HG02763 (cell line): Measurements from ENCODE around the gene LSM14B.

Experiments used
- ATAC-seq: cut with Tn5 transposase; IDR thresholded peaks from one replicate; pipeline ENCODE4 v1.9.1; 2021; ENCODE audit warnings: mild to moderate bottlenecking, moderate library complexity; ENCODE audit not compliant: unreplicated experiment

Gene LSM14B

DNA sequence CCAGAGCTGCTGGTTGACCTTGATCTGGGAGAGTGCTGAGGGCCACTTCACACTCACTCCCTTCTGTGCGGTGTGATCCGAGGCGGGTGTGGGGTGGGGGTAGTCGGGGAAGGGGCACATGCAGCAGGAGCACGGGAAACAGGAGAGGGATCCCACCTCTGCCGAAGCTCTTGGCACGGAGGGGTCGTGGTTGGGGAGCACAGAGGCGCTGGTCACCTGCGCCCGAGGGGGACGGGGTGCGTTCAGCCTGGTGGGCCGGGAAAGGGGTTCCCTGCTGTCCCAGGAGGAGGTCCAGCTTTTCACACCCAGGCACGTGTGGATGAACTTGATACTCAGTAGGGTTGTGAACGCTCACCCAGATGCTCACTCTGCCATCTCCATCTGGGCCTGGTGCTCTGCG is 38.6 kb downstream of the LSM14B start:
- no peak for ATAC-seq

DNA sequence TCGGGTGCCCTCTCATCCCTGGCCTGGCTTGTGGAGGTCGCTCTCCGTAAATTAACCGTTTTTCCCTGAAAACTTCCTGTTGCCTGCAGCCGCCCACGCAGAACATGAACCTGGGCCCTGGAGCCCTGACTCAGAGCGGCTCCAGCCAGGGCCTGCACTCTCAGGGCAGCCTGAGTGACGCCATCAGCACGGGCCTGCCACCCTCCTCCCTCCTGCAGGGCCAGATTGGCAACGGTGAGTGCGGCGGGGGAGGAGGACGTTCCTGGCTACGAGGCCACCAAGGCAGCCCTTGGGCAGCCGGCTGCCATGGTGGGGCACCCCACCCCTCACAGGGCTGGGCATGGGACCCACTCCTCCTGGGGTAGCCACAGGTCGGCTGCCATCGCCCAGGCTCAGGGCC is 39.1 kb downstream of the LSM14B start:
- no peak for ATAC-seq

DNA sequence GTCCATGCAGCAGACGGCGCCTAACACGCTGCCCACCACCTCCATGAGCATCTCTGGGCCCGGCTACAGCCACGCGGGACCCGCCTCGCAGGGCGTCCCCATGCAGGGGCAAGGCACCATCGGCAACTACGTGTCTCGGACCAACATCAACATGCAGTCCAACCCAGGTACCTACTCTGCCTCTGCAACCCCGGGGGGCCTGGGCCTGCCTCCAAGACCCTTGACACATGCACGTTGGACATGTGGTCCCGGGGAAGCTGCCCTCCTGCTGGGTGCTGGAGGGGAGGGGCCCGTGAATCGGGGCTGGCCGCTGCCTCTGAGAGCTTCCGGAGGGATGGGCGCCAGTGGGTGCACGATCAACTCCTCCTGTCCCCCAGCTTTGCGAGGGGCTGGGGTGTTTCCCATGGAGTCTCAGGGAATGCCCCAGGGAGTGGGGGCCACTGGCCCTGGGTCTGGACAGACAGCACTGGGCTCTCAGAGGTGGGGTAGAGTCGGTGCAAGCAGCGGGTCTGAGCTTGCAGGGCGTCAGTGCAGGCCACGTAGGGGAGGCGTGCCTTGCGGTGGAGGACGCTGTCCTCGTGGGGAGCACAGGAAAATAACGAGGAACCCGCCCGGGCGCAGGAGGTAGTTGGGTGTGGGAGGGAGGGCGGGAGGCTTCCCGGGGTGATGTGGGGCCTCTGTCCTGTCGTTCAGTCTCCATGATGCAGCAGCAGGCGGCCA is 40.6 kb downstream of the LSM14B start:
- no peak for ATAC-seq

DNA sequence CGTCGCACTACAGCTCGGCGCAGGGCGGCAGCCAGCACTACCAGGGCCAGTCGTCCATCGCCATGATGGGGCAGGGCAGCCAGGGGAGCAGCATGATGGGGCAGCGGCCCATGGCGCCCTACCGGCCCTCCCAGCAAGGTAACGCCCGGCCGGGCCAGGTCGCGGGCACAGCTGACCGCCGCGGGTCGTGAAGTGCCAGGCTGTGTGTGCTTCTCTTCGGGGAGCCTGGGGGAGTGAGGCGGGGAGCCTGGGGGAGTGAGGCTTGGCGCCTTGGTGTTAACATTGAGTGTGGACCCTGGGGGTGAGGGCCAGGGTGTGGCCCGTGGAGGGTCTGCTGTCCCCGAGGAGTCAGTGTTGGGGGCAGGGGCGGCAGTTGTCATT is 41.2 kb downstream of the LSM14B start:
- no peak for ATAC-seq

DNA sequence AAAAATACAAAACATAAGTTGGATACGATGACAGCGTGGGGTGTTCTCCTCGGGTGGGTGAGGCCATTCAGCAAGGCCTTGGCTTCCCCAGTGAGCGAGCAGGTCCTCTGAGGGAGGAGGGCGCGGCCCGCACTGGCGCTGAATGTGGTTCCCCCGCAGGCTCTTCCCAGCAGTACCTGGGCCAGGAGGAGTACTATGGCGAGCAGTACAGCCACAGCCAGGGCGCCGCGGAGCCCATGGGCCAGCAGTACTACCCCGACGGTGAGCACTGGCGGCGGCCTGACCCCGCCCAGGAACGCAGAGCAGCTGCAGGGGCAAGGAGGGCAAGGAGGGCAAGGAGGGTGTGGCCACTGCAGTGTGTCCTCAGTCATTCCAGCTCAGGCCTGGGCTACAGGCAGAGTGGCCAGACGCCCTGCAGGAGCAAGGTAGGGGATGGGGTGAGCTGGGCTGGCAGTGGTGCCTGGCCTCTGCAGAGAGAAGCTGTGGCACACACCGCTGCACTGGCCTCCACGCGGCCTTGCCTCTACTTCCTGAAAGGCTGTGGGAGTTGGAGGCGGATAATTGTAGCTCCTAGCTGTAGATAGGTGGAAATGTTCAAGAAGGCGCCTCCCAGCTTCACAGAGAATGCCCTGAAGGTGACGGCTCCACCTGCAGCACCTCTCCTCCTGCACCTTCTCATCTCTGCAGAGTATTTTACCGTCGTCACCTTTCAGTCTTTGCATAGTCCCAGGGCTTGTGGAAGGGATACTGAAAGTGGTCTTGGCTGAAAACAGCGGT is 41.9 kb downstream of the LSM14B start:
- ATAC-seq: no peak

DNA sequence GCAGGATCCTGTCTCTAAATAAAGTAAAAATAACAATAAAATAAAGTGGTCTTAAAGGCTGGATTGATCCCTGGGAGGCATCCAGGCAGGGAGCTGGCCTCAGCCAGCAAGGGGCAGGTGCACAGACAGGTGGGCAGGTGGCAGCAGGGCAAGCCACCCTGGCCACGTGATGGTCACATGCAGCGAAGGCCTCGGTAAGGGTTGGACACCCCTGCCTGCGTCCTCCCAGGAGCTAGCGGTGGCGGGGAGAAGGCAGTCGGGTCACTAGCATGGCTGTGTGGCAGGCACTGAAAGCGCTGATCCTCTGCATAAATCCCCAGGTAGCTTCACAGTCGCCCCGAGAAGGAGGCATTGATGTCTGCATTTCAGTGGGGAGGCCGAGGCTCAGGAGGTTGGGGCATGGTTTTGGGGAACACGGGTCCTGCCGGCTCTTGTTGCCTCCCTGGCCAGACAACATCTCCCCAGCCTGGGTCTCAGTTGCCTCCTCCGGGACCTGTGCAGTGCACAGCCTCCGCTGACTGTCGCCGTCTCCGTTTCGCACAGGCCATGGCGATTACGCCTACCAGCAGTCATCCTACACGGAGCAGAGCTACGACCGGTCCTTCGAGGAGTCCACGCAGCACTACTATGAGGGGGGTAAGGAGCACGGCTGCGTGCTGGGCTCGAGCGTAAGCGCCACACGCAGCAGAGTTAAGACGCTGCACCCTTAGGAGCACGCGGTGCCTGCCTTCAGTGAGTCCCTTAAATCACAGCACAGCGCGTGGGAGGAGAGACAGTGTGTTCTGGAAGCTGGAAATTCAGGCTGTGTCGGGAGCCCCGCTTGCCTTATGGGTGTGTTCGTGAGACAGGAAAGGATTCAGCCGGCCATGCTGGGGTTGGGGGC is 42.8 kb downstream of the LSM14B start:
- no peak for ATAC-seq

DNA sequence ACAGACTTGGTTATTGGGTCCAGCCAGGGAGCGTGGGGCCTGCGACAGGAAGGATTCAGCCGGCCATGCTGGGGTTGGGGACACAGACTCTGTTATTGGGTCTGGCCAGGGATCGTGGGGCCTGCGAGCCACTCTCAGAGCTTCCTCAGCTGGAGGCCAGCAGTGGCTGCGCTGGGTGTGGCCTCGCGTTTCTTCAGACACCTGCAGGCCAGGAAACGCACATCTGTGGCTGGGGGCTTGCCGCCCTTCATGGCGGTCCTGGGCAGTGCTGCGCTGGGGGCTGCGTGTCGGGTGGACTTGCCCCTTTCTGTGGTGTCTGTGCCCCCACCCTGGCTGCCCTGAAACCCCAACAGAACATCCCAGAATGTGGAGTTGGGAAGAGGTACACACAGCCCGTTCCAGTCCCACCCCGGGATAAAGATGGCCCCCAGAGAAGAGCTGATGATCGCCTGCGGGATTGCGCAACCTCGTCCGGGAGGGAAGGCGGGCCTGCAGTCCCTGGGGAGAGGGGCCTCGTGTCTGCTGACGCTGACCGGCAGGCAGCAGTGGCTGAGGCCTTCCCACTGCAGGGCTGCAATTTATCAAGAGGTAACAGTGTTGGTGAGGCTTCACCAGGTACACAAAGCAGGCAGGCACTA is 43.6 kb downstream of the LSM14B start:
- no peak for ATAC-seq

DNA sequence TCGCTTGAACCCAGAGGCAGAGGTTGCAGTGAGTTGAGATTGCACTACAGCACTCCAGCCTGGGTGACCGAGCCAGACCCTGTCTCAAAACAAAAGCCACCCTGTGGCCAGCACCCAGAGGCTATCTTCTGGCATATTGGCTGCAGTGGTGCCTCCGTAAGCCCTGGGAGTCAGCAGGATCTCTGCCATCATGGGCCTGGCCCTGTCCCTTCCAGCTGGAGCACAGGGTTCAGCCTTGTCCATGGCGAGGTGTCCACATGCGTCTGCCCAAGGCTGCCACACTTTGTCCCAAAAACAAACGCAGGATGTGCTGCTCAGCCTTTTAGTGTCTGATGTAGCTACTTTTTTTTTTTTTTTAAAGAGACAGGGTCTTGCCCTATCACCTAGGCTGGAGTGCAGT is 45.2 kb downstream of the LSM14B start:
- ATAC-seq: no peak

DNA sequence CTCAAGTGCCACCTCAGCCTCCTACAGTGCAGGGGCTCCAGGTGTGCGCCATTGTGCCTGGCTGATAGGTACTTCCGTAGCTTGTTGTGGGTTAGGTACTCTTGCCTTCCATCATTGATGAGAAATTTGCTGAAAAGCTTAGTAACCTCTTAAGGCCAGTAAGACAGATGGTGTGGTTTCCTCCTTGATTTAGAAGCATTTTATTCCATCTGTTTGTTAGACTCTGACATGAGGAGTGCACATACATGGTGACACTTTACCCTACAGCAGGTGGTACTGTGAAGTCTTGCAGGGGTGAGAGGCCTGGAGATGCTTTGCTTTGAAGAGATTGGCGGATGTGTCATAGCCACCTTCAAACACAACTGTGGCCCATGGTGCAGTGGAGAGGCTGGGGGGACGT is 45.8 kb downstream of the LSM14B start:
- no peak for ATAC-seq

DNA sequence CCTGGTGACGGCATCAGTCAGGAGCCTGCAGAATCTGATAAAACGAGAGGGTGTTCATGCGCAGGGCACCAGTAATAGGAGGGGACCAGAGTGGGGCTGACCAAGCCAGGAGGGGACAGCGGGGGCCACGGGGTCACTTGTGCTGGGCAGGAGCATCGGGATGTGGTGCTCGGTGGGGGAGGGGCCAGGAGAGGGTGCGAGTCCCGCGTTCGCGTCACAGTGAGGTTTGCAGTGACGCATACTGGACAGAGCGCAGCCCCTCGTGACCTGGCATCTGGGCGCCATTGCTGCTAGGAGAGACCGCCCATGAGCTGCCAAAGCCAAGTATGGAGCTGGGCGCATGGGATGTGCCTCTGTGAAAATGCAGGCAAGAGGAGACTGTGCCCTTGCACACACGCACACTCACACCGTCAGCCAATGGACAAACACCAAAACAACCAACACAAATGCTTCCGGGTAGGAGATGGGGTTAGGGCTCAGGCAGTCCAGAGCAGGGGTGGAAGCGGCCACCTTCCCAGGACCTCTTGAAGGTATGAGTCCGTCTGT is 46.7 kb downstream of the LSM14B start:
- no peak for ATAC-seq

DNA sequence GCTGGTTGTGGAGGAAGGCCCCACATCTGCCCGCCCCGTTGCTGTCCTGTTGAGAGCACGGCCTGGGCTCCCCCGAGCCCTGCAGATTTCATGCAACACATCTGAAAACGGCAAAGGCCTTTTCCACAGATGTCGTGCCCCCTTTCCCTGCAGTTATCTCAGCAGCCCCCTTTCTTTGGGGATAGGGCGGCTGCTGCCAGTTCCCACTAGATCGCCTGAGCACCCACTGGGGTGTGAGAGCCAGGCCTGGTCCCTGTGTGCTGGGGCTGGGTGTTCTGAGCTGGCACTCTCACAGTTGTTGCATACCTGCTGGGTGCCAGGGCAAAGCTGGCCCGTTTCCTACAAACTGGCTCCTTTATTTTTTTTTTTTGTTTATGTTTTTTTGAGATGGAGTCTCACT is 48.3 kb downstream of the LSM14B start:
- no peak for ATAC-seq

DNA sequence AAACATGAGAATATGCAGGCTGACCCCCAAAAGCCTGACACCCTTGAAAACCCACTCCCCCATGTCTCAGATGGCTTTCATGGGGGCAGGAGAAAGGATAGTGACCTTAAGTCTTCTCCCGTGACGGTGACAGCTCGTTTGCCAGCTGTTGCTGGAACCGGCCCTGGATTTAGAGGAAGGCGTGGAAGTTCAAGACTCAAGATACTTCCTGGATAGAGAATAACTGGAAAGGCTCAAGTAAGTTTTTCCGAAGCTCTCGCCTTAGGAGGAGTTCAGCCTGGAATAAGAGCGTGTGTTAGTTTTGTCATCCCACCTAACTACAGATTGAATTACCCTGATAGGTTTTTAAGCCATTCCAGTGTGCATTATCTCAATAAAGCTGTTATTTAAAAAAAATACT is 49.0 kb downstream of the LSM14B start:
- no peak for ATAC-seq

DNA sequence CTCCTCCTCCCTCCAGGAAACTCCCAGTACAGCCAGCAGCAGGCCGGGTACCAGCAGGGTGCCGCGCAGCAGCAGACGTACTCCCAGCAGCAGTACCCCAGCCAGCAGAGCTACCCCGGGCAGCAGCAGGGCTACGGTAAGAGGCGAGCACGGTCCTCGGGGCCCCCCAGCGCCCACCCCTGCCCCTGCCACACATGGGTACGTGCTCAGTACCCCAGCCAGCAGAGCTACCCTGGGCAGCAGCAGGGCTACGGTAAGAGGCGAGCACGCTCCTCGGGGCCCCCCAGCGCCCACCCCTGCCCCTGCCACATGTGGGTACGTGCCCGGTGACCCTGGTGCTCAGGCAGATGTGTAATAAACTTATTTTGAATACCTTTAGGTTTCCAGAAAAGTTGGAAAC is 50.4 kb downstream of the LSM14B start:
- no peak for ATAC-seq

DNA sequence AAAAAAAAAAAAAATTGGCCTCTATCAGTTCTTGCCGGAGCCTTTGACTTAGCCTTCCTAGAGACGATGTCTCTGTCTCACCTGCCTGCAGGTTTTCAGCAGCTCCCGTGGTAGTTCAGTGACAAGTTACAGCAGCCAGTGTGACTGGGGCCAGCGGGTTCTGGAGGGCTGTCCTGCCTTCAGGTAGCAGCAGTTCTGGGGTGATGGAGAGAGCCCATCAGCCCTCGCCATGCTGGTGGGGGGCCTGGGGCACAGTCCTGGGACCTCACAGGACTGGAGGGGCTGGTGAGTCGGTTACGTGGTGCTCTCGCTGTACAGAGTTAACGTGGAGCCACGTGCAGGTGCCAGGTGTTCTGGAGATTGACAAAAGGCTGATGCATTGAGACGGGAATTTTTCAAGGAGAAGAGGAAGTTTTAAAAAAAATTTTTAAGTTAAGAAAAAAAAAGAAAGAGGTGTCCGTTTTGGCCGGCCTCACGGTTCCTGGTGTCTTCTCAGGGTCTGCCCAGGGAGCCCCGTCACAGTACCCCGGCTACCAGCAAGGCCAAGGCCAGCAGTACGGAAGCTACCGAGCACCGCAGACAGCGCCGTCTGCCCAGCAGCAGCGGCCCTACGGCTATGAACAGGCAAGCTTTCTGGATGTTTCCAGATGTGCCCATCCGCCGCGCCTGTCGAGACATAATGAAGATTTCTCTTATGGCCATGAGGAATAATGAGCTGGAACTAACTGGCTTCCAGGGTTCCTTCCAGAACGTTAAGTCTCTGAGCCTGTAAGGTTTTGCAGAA is 51.9 kb downstream of the LSM14B start:
- no peak for ATAC-seq

DNA sequence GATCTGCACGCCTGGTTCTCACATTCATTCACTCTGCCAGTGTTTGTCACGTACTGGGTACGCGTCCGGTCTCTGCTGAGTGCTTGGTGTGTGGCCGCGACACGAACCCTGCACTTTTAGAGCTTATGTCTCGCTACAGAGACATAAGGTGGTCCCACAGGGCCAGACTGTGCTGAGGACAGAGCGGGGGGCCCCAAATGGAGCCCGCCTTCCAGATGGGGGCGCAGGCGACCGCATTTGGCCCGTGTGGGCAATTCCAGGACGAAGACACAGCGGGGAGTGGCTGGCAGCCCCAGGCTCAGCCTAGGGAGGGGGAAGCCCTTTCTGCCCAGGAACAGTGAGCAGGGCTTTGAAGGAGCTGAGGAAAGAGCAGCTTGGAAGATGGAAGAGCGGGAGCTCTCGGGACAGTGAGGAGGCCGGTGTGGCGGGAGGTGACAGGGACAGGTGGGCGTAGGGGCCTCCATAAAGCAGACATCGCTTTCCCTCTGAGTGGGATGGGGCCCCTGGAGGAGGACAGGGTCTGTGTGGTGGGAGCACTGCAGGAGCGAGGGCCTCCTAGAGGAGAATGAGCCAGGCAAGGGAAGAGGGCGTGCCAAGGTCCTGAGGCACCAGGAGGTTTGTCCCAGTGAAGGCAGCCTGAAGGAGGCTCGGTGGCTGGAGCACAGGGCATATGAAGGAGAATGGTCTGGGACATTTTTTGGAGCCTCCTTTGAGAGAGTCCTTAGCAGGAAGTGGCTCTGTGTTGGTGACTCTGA is 52.8 kb downstream of the LSM14B start:
- ATAC-seq: no peak

DNA sequence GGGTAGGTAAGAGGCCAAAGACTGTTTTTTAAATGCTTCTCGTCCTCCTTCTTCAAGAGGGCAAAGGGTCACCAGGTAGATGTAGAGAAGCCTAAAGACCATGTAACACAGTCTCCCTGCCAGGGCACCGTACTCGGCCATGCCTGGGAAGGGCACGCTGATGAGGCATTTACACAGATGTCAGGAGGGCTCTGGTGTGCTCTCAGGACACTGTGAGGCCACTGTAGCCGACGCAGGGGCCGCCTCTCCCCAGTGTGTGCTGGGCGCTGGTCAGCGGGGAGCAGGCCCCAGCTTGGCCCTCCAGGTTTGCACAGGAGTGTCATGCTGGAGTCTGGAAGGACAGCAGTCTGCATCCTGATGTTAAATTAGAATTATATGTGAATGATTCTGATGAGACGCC is 53.4 kb downstream of the LSM14B start:
- ATAC-seq: no peak

DNA sequence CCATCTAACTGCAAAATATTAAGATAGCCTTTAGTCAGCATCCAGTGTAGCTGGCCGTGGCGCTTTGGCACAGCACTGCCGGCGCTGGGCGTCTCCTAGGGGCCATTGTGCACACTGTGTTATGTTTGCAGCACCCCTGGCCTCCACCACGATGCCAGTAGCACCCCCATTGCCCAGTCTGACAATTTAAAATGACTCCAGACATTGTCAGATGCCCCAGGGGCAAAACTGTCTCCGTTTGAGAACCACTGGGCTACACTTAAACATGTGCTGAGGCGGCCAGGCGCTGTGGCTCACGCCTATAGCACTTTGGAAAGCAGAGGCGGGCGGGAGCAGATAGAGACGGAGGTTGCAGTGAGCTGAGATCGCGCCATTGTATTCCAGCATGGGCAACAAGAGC is 54.6 kb downstream of the LSM14B start:
- ATAC-seq: no peak

DNA sequence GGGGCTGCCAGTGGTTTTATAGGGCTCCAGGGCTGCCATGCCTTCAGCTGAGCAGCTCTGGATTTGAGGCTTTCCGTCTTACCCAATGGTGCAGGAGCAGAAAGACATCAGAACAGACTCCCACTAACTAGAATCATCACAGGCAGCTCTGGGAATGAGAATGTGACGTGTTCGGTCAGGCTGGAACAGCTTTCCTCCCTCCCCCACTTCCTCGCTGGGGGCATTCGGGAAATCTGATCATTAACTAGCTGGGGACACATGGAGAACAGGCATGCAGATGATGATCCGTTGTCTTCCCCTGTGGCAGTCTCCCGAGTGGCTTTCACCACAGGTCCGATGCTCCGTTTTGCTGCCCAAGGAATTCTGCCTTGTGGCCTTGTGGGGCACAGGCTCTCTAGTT is 55.0 kb downstream of the LSM14B start:
- no peak for ATAC-seq
